GM12878 (cell line): Measurements from ENCODE around the gene CCBE1.

Source experiments
- CHD4 ChIP-seq: fragments of 200-600 bp; sonication (generic); IDR thresholded peaks from 2 replicates; pipeline ENCODE4 v1.6.1; 2016; ENCODE audit warnings: mild to moderate bottlenecking
- CTCF ChIP-seq, 3 experiments: IDR thresholded peaks in 2 of 3; conservative IDR thresholded peaks in 1 of 3; 2 replicates each; pipeline ENCODE4 v1.5.1; 2011; ENCODE audit warnings: low read depth in 3 of 3, low read length in 3 of 3, mild to moderate bottlenecking in 3 of 3, control low read depth in 2 of 3, moderate library complexity in 2 of 3, inconsistent platforms in 1 of 3, mixed read lengths in 1 of 3; ENCODE audit not compliant: control insufficient read depth in 2 of 3, insufficient read depth in 1 of 3; ENCODE audit errors: extremely low read depth in 1 of 3
- EP300 ChIP-seq, 2 experiments: fragments of 150-350 bp in 1 of 2; IDR thresholded peaks; 2 replicates each; pipeline ENCODE4 v1.6.1; 2011 to 2012; ENCODE audit warnings: low read depth in 2 of 2, low read length in 2 of 2, borderline replicate concordance in 1 of 2, improper control_type of control experiment in 1 of 2, inconsistent platforms in 1 of 2; ENCODE audit not compliant: control insufficient read depth in 1 of 2
- FOXM1 ChIP-seq: IDR thresholded peaks from 2 replicates; pipeline ENCODE4 v1.6.1; 2012; ENCODE audit warnings: low read depth, mild to moderate bottlenecking, inconsistent platforms, low read length, moderate library complexity
- HDAC2 ChIP-seq: fragments of 200-600 bp; sonication (generic); IDR thresholded peaks from 2 replicates; pipeline ENCODE4 v1.6.1; 2017
- NRF1 ChIP-seq: conservative IDR thresholded peaks from 2 replicates; pipeline ENCODE4 v1.6.1; 2011; ENCODE audit warnings: mild to moderate bottlenecking, low read depth, low read length, improper control_type of control experiment
- POLR2A ChIP-seq: IDR thresholded peaks from 2 replicates; pipeline ENCODE4 v1.6.1; 2011; ENCODE audit warnings: low read depth, mild to moderate bottlenecking, low read length
- POLR2AphosphoS5 ChIP-seq: IDR thresholded peaks from 2 replicates; pipeline ENCODE4 v1.6.1; 2011; ENCODE audit warnings: mild to moderate bottlenecking, low read length, inconsistent platforms
- REST ChIP-seq: IDR thresholded peaks from 2 replicates; pipeline ENCODE4 v1.6.1; 2012; ENCODE audit warnings: mild to moderate bottlenecking, low read depth, low read length
- SIX5 ChIP-seq: IDR thresholded peaks from 2 replicates; pipeline ENCODE4 v1.6.1; 2011; ENCODE audit warnings: mild to moderate bottlenecking, low read depth, low read length, moderate library complexity; ENCODE audit not compliant: severe bottlenecking
- STAT1 ChIP-seq: fragments of 450-650 bp; conservative IDR thresholded peaks from 2 replicates; pipeline ENCODE4 v1.6.1; 2014; ENCODE audit warnings: antibody characterized with exemption, mild to moderate bottlenecking
- TCF12 ChIP-seq: IDR thresholded peaks from 2 replicates; pipeline ENCODE4 v1.6.1; 2011; ENCODE audit warnings: low read depth, mild to moderate bottlenecking, low read length
- ZBTB33 ChIP-seq: fragments of 450-650 bp; IDR thresholded peaks from 2 replicates; pipeline ENCODE4 v1.6.1; 2017; ENCODE audit warnings: mild to moderate bottlenecking

- TF ChIP-seq CHD4 (no peak), CTCF (IDR thresholded peaks at IDR 0.05 in 2 of 3, conservative IDR thresholded peaks at IDR 0.05 in 1 of 3; ENCODE audit: control insufficient read depth in 2 of 3, extremely low read depth in 1 of 3, insufficient read depth in 1 of 3, low read depth in 3 of 3, low read length in 3 of 3) (no peak), STAT1 (no peak), HDAC2 (no peak), NRF1 (no peak), REST (no peak), TCF12 (no peak), ZBTB33 (no peak), EP300 (IDR thresholded peaks at IDR 0.05; ENCODE audit: borderline replicate concordance in 1 of 2, control insufficient read depth in 1 of 2, low read depth in 2 of 2, low read length in 2 of 2) (no peak), FOXM1 (no peak), POLR2A (no peak), POLR2AphosphoS5 (no peak), SIX5 (no peak)
Measured at GRCh38 chr18:59610546-59611140, 86.6 kb downstream of the CCBE1 start.
